ENCODE measurements around the gene ZBTB18.

Gene ZBTB18

DNA sequence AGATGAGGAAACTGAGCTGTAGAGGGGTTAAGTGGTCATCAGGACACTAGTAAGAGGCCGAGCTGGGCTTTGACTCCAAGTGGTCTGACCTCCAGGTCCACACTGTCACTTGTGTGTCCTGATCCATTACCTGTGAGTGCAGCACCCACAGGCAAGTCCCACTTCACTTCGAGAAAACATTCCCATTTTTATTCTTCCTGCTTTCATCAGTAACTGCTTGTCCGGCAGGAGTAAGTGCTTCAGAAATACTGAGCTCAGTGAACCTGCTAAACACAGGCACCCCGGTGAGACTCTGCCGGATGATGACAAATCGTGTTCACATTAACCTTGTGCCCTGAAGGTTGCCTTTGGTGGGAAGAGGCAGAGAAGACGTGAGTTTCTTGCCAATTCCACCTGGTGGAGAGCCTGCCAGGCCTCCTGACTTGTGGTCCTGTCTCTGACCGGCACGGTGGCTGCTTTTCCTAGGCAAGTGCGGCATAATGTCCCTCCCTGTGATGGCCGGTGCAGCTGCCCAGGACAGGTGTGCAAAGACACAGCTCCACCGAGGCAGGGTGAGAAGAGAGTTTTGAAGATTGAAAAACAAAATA, 29.4 kb downstream of the ZBTB18 start:
- DNase-seq, result no peak
- in situ Hi-C loops (cut with MboI; ENCODE audit: low pct_unique_long_range_greater_than_20kb, low sequenced_read_pairs), result no loop called here

DNA sequence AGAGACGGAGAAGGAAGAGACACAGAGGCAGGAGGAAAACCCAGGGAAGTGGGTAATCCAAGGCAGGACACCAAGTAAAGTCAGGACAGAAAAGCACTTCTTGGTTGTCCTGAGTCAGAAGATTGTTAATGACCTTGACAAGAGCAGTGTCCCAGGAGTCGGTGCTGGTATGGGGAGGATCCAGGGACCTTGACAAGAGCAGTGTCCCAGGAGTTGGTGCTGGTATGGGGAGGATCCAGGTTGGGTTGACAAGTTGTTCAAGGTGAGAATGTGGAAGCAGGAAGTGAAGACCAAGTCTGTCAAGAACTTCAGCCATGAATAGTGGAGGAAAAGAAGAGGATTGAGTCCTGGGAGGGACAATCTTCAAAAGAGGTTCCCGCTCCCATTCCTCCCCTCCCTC, 31.9 kb downstream of the ZBTB18 start:
- no peak for DNase-seq
- in situ Hi-C loops (cut with MboI; ENCODE audit: low pct_unique_long_range_greater_than_20kb, low sequenced_read_pairs), result no loop called here

DNA sequence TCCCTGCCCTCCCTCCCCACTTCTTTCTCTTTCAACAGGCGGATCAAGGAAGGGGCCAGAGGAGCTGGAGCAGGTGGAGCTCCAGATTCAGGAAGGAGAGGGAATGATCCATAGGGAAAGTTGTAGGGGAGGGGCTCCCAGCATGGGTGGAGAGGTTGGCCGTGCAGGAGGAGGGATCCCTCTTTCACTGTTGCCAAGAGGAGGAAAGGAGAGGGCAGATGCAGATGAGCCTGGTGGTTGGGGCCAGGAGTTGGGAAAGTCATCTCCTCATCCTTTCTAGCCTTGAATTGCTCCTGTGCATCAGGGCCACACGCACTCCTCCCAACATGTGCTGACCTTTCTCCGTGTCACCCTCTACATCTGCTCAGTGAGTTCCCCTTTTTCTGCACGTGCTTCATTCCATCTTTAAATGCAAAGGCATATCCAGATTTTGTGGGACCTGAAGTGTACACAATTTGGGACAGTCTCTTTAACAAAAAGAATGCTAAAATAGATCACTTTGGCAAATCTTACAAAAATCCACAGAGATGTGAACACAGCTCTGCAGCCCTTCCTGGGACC, 32.4 kb downstream of the ZBTB18 start:
- peak; percentile 38 for DNase-seq
- in situ Hi-C loops (cut with MboI; ENCODE audit: low pct_unique_long_range_greater_than_20kb, low sequenced_read_pairs), result no loop called here

DNA sequence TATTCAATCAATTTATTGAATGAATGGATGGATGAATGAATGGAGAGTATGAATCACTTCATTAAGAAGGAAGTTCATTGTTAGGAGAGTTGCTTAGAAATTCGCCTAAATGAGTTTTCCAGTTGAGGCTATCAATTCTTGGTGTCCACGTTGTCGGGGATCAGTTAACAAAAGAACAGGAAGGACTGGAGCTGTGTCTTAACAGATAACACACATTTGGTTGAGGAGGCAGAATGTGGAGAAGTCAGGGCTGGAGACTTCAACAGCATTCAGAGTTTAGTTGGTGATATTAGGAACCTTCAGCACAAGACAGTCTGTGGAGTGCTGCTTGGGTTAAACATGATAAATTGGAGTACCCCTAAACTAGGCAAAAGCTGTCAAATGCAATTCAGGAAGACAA, 33.7 kb downstream of the ZBTB18 start:
- peak; percentile 7 for DNase-seq
- in situ Hi-C loops (cut with MboI; ENCODE audit: low pct_unique_long_range_greater_than_20kb, low sequenced_read_pairs), result no loop called here

DNA sequence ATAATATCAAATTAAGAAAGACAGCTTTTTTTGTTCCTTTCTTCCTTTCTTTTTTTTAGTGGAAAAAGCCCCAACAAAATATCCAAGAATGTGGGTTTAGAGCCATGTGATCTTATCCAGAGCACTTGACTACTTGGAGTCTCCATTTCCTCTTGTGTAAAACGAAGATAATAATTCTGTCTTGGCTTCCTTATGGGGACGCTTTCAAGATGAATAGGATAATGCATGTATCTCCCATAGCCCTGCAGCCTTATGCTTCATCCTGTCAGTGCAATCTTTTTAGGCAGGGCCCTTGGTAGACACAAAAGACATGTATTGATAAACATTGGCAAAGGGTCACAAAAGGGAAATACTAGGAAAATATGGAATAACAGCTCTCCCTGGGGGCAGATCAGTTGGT, 34.8 kb downstream of the ZBTB18 start:
- no peak for DNase-seq
- in situ Hi-C loops (cut with MboI; ENCODE audit: low pct_unique_long_range_greater_than_20kb, low sequenced_read_pairs), result no loop called here

DNA sequence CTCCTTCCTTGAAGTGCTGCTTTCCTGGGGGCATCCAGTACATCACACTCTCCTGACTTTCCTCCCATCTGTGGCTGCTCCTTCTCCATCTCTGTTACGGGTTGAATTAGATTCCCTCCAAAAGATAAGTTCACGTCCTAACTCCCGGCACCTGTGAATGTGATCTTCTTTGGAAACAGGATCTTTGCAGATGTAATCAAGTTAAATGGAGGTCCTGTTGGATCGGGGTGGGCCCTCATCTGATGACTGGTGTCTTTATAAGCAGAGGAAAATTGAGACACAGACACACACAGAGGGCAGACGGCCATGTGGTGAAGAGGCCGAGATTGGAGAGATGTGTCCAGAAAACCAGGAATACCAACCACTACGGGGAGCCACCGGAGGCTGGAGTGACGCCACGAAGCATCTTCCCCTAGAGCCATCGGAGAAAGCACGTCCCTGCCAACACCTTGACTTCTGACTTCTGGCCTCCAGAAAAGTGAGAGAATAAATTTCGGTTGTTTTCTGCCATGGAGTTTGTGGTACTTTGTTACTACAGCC, 36.0 kb downstream of the ZBTB18 start:
- no peak for DNase-seq
- in situ Hi-C loops (cut with MboI; ENCODE audit: low pct_unique_long_range_greater_than_20kb, low sequenced_read_pairs), result no loop called here

DNA sequence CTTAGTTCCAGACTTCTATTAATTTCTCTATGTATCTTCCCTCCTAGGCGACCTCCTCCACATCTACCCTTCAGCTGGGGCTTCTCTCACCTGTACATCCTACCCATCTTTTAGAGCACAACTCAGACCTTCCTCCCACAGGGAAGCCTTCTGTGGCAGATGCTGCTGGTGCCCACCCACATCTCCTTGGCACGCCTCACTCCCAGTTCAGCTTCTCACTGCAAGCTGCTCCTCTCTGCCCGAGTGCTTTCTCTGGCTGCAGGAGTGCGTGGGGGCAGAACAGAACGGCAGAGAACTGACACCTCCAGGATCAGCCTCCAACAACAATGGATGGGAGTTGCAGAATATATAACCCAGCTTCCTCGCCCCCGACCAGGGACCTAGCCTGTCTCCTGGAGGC, 36.5 kb downstream of the ZBTB18 start:
- DNase-seq, result no peak
- in situ Hi-C loops (cut with MboI; ENCODE audit: low pct_unique_long_range_greater_than_20kb, low sequenced_read_pairs), result no loop called here

DNA sequence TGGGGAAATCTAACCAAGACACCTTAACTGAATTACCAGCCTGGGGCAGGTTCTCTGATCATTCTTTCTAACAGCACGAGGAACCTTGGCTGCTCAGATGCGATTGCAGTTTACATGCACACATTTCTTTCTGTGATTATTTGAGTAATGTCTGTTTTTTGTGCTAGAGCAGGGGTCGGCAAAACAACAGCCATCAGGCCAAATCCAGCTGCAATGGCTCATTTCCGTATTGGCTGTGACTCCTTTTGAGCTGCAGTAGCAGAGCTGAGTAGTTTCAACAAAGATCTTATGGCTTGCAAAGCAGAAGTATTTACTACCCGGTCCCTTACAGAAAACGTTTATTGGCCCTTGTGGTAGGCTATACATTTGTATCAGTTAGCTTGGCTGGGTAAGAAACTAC, 37.1 kb downstream of the ZBTB18 start:
- in situ Hi-C loops (cut with MboI; ENCODE audit: low pct_unique_long_range_greater_than_20kb, low sequenced_read_pairs), result no loop called here
- DNase-seq, result no peak

DNA sequence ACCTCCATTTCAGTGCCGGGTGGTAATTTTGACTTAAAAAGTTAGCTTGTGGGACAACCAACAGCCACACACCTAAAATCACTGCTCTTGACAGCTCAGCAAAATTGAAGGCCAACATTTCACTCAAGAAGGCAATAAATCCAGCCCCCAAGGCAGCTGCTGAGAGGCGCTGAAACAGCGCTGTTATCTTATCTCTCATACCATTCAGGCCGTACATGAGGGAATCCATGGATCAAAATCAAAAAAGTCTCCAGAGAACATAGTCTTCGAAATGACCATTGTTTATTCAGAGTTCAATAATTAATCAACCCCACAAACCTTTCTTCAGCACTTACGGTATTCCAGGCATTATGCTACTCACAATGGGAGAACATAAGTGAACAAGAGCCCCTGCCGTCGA, 38.5 kb downstream of the ZBTB18 start:
- in situ Hi-C loops (cut with MboI; ENCODE audit: low pct_unique_long_range_greater_than_20kb, low sequenced_read_pairs), result no loop called here

DNA sequence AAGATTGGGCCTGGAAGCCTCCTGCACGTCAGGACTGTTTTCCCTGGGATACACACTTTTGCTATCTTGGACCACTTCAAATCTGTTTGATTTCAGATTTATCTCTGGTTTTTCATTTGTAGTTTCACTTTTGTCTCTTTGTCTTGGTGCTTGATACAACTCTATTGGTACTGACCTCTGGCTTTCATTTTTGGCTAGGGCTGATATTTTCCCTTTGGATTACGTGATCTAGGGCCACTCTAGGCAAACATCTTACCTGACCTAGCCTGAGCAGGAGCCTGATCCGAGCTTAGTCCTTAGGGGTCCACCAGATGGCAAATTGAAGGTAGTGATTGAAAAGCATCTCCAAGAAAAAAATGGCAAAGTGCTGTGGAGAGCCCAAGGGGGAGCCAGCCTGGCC, 39.6 kb downstream of the ZBTB18 start:
- in situ Hi-C loops (cut with MboI; ENCODE audit: low pct_unique_long_range_greater_than_20kb, low sequenced_read_pairs), result no loop called here

More for the DNA sequence above, 38.5 kb downstream of the ZBTB18 start:
- no peak for DNase-seq

DNA sequence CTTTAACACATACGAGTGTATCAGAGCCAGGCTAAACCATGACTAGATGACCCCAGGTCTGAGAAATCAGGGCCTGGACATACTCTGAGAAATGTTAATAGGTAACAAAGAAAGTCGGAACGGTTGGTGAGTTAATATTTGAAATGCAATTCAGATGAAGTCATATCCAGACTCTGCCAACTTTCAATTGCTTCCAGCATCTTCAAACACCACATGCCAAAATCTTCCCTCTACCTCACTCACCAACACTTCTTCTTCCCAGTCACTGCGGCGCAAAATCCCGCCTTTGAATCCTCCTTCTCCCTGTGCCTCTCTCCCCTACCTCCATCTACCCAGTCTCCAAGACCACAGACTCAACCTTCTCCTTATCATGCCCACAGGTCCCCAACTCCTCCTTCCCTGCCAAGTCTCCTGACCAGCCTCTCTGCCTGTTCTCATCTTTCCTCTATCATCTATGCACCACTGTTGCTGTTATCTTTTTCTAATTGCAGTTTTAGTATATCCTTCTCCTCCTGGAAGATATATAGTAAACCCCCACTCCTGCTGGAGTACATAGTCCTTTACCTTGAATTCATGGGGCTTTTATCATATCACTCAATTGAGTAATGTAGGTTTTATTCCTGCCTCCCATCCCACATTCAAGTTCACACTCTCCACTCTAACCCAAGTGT, 41.3 kb downstream of the ZBTB18 start:
- in situ Hi-C loops (cut with MboI; ENCODE audit: low pct_unique_long_range_greater_than_20kb, low sequenced_read_pairs), result no loop called here
- DNase-seq, result no peak

More for the DNA sequence above, 39.6 kb downstream of the ZBTB18 start:
- no peak for DNase-seq

DNA sequence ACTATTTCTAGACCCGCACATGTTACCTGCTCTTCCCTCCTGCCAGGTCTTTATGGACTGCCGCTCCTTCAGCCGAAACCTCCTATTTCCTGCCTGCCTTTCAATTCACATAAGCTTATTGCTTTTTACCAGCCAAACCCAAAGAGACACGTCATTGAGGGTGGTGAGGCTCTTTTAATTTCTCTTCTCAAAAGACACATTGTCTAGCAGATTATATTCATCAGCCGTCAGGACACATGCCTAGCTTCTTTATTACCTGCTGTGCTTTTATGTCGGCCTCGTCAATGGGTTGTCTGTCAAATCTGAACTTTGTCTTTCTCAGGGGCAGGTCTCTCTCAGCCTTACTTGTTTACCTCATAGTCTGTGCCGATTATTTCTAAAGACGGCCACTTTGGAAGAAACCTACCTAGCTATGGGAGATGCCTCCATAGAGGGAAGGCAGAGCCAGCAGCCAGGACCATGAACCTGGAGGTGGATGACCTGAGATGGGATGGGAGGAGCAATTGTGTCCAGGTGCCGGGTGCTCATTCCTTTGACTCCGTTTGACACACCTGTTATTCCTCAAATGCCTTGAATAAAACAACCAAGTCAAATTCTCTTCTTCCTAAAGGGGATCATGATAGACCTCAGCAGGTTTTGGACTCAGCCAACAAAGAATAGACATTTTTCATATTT, 42.0 kb downstream of the ZBTB18 start:
- DNase-seq, result no peak
- in situ Hi-C loops (cut with MboI; ENCODE audit: low pct_unique_long_range_greater_than_20kb, low sequenced_read_pairs), result no loop called here

DNA sequence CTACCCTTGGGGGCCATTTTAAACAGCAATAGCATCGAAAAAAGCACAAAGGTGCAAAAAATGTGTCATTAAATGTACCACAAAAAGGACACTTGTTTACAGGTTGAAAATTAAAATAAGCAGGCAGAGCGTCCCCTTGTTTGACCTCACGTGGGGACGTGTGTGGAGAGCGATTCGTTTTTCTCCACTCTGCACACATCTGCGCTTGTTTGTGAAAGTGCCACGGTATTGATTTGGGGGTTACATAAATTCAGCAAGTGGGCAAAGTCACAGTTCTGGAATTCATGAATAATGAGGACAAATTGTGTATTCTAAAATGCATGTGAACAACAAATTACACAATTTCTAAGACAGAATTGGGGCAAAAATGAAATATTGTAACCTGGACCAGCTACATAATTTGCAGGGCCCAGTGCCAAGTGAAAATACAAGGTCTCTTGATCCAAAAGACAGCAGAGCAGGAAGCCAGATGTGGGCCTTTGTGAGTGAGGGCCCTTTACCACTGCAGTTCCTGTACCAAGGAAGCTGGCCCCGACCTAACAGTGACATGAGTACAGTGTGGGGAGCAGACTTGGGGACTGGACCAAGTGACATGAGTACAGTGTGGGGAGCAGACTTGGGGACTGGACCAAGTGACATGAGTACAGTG, 43.9 kb downstream of the ZBTB18 start:
- DNase-seq, result no peak
- in situ Hi-C loops (cut with MboI; ENCODE audit: low pct_unique_long_range_greater_than_20kb, low sequenced_read_pairs), result no loop called here

DNA sequence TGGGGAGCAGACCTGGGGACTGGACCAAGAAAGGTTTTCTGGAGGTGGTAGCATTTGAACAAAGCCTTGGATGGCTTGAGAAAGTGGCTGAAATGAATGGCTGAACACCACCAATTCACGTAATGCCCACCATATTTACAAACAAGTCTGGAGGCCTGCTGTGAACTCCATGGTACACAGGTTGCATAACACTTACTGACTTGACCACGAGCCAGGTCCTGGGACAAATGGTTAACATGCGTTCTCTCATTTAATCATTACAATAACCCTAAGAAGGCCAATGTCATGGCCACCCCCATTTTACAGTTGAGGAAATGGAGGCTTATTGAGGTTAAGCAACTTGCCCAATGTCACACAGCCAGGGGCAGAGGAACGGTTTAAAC, 44.4 kb downstream of the ZBTB18 start:
- in situ Hi-C loops (cut with MboI; ENCODE audit: low pct_unique_long_range_greater_than_20kb, low sequenced_read_pairs), result no loop called here
- no peak for DNase-seq

DNA sequence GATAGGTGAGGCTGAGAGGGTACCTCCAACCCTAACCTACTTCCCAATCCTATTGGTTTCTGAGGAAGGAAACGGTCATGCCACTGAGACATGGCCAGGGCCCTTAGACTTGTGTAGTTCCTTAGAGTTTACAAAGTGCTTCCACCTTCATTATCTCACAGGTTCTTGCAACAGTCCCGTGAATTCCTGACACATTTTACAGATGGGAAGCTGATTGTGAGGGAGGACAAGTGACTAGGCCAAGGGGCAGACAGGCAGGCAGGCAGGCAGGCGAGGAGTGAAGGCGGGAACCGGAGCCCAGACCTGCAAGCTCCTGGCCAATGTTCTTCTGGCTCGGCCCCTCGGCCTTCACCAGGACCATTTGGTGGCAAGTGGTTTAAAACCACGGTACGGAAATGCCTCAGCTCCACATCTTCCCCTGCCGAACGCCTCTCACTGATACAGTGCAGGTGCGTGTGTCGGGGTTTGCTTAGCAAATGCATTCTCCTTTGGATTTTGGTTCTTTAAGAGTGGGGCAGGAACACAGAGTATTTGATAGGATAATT, 45.1 kb downstream of the ZBTB18 start:
- in situ Hi-C loops (cut with MboI; ENCODE audit: low pct_unique_long_range_greater_than_20kb, low sequenced_read_pairs), result no loop called here
- DNase-seq, result no peak

DNA sequence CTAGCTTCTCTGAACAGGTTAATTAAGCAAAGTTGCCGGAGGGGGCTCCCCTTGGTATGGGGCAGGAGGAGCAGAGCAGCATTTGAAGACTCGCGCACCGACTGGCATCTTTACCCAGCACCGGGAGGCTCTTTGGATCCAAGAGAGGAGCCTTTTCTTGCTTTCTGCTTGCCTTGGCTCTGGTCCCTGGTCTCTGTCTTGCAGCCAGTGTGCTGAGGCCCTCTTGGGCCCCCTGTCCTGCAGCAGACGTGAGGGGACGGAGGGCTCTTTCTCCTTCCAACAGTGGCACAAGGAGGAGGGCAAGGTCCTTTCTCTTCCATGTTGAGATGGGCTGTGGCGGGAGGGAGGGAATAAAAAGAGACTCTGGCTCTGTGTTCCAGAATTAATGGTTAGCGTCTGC, 45.6 kb downstream of the ZBTB18 start:
- in situ Hi-C loops (cut with MboI; ENCODE audit: low pct_unique_long_range_greater_than_20kb, low sequenced_read_pairs), result no loop called here
- DNase-seq, result no peak

DNA sequence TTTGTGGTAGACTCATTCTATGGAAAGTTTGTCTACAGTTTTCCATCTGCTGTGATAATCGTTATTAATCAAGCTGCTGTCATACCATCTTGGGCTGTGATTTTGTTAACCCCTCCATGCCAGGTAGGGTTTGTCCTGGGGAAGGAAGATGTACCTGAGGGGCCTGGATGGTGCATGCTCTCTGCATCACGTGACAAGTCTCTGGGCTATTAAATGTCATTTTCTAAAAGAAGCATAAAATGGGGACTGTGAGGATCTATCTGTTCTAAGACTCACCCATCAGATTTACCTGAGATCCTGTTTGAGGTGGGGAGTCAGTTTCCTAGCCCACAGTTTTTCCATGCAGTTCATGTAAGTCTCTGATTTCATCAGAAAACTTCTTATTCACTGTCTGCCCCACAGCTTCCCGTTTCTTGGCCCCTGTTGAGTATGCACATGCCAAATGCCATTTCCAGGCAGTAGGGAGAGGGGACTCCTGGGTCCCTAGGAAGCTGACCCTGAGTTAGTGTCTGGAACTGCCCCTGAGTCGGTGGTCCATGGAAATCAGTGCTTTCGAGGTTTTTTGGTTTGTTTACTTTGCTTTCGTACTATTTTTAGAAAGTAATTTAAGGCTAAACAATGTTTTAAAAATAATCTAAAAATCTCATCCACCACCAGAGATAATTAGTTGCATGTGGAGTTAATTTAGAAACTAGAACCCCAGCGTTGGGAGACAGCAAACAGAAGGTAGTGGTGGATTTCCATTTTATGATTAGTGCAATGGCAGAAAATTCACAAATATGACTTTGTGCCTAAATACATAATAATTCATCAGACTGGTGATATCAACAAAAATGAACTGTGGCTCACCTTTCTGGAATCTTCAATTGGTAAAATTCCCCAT, 46.7 kb downstream of the ZBTB18 start:
- in situ Hi-C loops (cut with MboI; ENCODE audit: low pct_unique_long_range_greater_than_20kb, low sequenced_read_pairs), result no loop called here
- DNase-seq, result no peak

DNA sequence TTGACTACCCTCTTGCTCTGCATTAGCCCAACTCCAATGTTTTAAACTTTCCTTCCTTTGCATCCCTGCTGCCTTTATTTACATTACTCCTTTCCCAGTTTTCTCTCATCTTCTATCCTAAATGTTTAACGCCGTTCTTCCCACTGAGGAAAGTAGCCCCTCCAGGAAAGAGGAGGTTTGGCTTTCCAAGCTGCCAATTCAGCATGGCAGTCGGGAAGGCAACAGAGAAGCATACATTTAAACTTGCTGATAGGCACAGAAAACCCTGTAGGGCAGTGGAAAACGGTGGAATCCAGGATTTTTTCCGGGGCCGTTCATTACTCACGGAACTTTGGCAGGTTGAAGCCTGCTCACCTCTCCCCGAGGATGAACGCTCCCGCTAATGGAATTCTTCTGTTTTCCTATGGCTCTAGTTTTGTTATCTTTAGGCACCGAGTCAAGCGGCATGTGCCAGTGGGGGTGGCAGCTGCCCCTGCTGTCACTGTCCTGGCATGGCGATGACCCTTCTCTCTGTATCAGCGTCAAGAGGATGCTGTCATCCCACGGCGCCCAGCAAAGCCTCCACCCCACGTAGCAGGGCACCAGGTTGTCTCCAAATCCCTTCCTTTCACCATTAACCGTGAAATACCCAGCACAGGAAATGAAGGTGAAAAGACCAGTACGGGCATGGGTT, 48.3 kb downstream of the ZBTB18 start:
- no peak for DNase-seq
- in situ Hi-C loops (cut with MboI; ENCODE audit: low pct_unique_long_range_greater_than_20kb, low sequenced_read_pairs), result no loop called here
